ENCODE results near the gene C10orf88. TPM values are rescaled to one million over a fixed set of nuclear protein-coding genes. Genes with fewer than 3 reads are reported as not detected.

The C10orf88 gene
- total and polyA plus RNA-seq, 2 of the 13 experiments (the other 11 are each of a cell fraction or from before 2014, with no cell fraction given): 4.6 to 11.8 TPM

GRCh38 chr10:122953902-122954730, at the start of gene C10orf88 (continued):
- TF ChIP-seq MXI1 (IDR thresholded peaks at IDR 0.05; ENCODE audit: borderline replicate concordance, low read depth, low read length): peak; percentile 92; the same call in 2 of the 3 replicates
- peak; percentile 98 for TF ChIP-seq ZIK1 (CRISPR knock-in tag; IDR thresholded peaks at IDR 0.05; ENCODE audit: borderline replicate concordance, low read depth)
- TF ChIP-seq ARID4A (CRISPR knock-in tag; IDR thresholded peaks at IDR 0.05; ENCODE audit: borderline replicate concordance): peak; percentile 94
- TF ChIP-seq RXRB (CRISPR knock-in tag; IDR thresholded peaks at IDR 0.05; ENCODE audit: borderline replicate concordance): peak; percentile 86
- TF ChIP-seq SMARCE1 (IDR thresholded peaks at IDR 0.05; ENCODE audit: borderline replicate concordance): no peak
- peak; percentile 20; the same call in 1 of the 2 replicates for TF ChIP-seq MTF2 (CRISPR knock-in tag; IDR thresholded peaks at IDR 0.05; ENCODE audit: borderline replicate concordance)
- TF ChIP-seq ARID5B (CRISPR knock-in tag; IDR thresholded peaks at IDR 0.05): peak; percentile 79
- TF ChIP-seq BORCS8-MEF2B (CRISPR knock-in tag; IDR thresholded peaks at IDR 0.05): peak; percentile 97
- TF ChIP-seq CREM (IDR thresholded peaks at IDR 0.05): peak; percentile 63
- TF ChIP-seq CREM (CRISPR knock-in tag; IDR thresholded peaks at IDR 0.05): peak; percentile 21; the same call in 1 of the 2 replicates
- peak; percentile 92 for TF ChIP-seq KDM5A (IDR thresholded peaks at IDR 0.05; ENCODE audit: borderline replicate concordance, low read length)
- 0 out of 2 replicates have a peak, but pooled peaks have one; percentile 22 for TF ChIP-seq GMEB2 (CRISPR knock-in tag; IDR thresholded peaks at IDR 0.05; ENCODE audit: low read depth)
- TF ChIP-seq ZBTB8A (CRISPR knock-in tag; IDR thresholded peaks at IDR 0.05; ENCODE audit: borderline replicate concordance, low read depth): peak; percentile 93; the same call in 1 of the 2 replicates
- peak; percentile 94 for TF ChIP-seq MEF2D (CRISPR knock-in tag; IDR thresholded peaks at IDR 0.05)
- TF ChIP-seq HNRNPUL1 (IDR thresholded peaks at IDR 0.05; ENCODE audit: low read depth, low read length): no peak
- no peak for TF ChIP-seq TBP (CRISPR knock-in tag; IDR thresholded peaks at IDR 0.05)
- TF ChIP-seq ZNF326 (CRISPR knock-in tag; IDR thresholded peaks at IDR 0.05; ENCODE audit: borderline replicate concordance): no peak
- peak; percentile 84 for TF ChIP-seq ZNF335 (CRISPR knock-in tag; IDR thresholded peaks at IDR 0.05)
- TF ChIP-seq SRY (CRISPR knock-in tag; IDR thresholded peaks at IDR 0.05): peak; percentile 90; the same call in 1 of the 2 replicates
- peak; percentile 89 for TF ChIP-seq ZNF329 (CRISPR knock-in tag; IDR thresholded peaks at IDR 0.05; ENCODE audit: low read depth)

Data from HepG2 (cell line).